ENCODE data around the gene KRT24. TPM values are rescaled to one million over a fixed set of nuclear protein-coding genes. Genes with fewer than 3 reads are reported as not detected.
A peak's percentile ranks its signal among the peaks of the same experiment; 100 is the strongest.

Gene KRT24
- total RNA-seq, 1 donor from 2014 or later: not detected

- Mint-ChIP-seq H3K9me3 (no peaks in the 10 kb centered on the region), H3K36me3 (ENCODE audit: low read depth) (no peaks in the 10 kb centered on the region), H3K4me3 (no peak overlapping the region), H3K27me3 (peaks cover 9% of the 10 kb centered on the region), H3K4me1 (no peaks in the 10 kb centered on the region), H3K27ac (no peak overlapping the region)
- intact Hi-C loops (cut with micrococcal nuclease): no loop called here
- DNase-seq: no peak
These were observed 10.9 kb upstream of the KRT24 start for GRCh38 chr17:40714473-40714872.

- Mint-ChIP-seq H3K4me3 (no peak overlapping the region), H3K27ac (no peak overlapping the region), H3K36me3 (ENCODE audit: low read depth) (no peaks in the 10 kb centered on the region), H3K4me1 (no peaks in the 10 kb centered on the region), H3K27me3 (peaks cover 25% of the 10 kb centered on the region), H3K9me3 (no peaks in the 10 kb centered on the region)
- intact Hi-C loops (cut with micrococcal nuclease): no loop called here
- DNase-seq: no peak
These were observed 4.2 kb upstream of the KRT24 start for GRCh38 chr17:40707745-40708144.

- Mint-ChIP-seq H3K4me3 (no peak overlapping the region), H3K27ac (no peak overlapping the region), H3K4me1 (no peaks in the 10 kb centered on the region), H3K27me3 (peaks cover 28% of the 10 kb centered on the region), H3K9me3 (no peaks in the 10 kb centered on the region), H3K36me3 (ENCODE audit: low read depth) (no peaks in the 10 kb centered on the region)
- intact Hi-C loops (cut with micrococcal nuclease): no loop called here
- DNase-seq: no peak
These were observed 2.0 kb upstream of the KRT24 start for GRCh38 chr17:40705584-40705983.

GRCh38 chr17:40702271-40702670, 1.3 kb downstream of the KRT24 start:
- intact Hi-C loops (cut with micrococcal nuclease): no loop called here
- DNase-seq: no peak
- Mint-ChIP-seq H3K27me3 (peaks cover 37% of the 10 kb centered on the region), H3K4me1 (no peaks in the 10 kb centered on the region), H3K9me3 (no peaks in the 10 kb centered on the region), H3K27ac (no peak overlapping the region), H3K4me3 (no peak overlapping the region), H3K36me3 (ENCODE audit: low read depth) (no peaks in the 10 kb centered on the region)

GRCh38 chr17:40699853-40700252, 3.7 kb downstream of the KRT24 start:
- H3K9me3 Mint-ChIP-seq: no peaks in the 10 kb centered on the region
- H3K4me1 Mint-ChIP-seq: no peaks in the 10 kb centered on the region
- H3K27me3 Mint-ChIP-seq: peaks cover 43% of the 10 kb centered on the region
- DNase-seq: peak; percentile 34
- no peak overlapping the region for H3K4me3 Mint-ChIP-seq
- intact Hi-C loops (cut with micrococcal nuclease): no loop called here
- H3K27ac Mint-ChIP-seq: no peak overlapping the region
- no peaks in the 10 kb centered on the region for H3K36me3 Mint-ChIP-seq (ENCODE audit: low read depth)

GRCh38 chr17:40699371-40699770, 4.2 kb downstream of the KRT24 start:
- Mint-ChIP-seq H3K27me3 (peaks cover 44% of the 10 kb centered on the region), H3K36me3 (ENCODE audit: low read depth) (no peaks in the 10 kb centered on the region), H3K4me1 (no peaks in the 10 kb centered on the region), H3K27ac (no peak overlapping the region), H3K4me3 (no peak overlapping the region), H3K9me3 (no peaks in the 10 kb centered on the region)
- intact Hi-C loops (cut with micrococcal nuclease): no loop called here
- DNase-seq: peak; percentile 48

GRCh38 chr17:40697297-40697696, 6.3 kb downstream of the KRT24 start:
- no peak overlapping the region for H3K4me3 Mint-ChIP-seq
- H3K36me3 Mint-ChIP-seq (ENCODE audit: low read depth): no peaks in the 10 kb centered on the region
- no peaks in the 10 kb centered on the region for H3K4me1 Mint-ChIP-seq
- DNase-seq: no peak
- H3K27ac Mint-ChIP-seq: no peak overlapping the region
- peaks cover 42% of the 10 kb centered on the region for H3K27me3 Mint-ChIP-seq
- H3K9me3 Mint-ChIP-seq: no peaks in the 10 kb centered on the region
- intact Hi-C loops (cut with micrococcal nuclease): no loop called here

- intact Hi-C loops (cut with micrococcal nuclease): no loop called here
- H3K9me3 Mint-ChIP-seq: no peaks in the 10 kb centered on the region
- H3K27ac Mint-ChIP-seq: no peak overlapping the region
- DNase-seq: peak; percentile 34
- no peaks in the 10 kb centered on the region for H3K4me1 Mint-ChIP-seq
- H3K36me3 Mint-ChIP-seq (ENCODE audit: low read depth): no peaks in the 10 kb centered on the region
- H3K4me3 Mint-ChIP-seq: no peak overlapping the region
- peaks cover 46% of the 10 kb centered on the region for H3K27me3 Mint-ChIP-seq
These were observed 6.9 kb downstream of the KRT24 start for GRCh38 chr17:40696651-40697072.

- Mint-ChIP-seq H3K27ac (no peak overlapping the region), H3K4me1 (no peaks in the 10 kb centered on the region), H3K4me3 (no peak overlapping the region), H3K27me3 (peaks cover 46% of the 10 kb centered on the region), H3K9me3 (no peaks in the 10 kb centered on the region), H3K36me3 (ENCODE audit: low read depth) (no peaks in the 10 kb centered on the region)
- peak; percentile 34 for DNase-seq
- intact Hi-C loops (cut with micrococcal nuclease): no loop called here
These were observed 7.6 kb downstream of the KRT24 start for GRCh38 chr17:40695874-40696472.

- intact Hi-C loops (cut with micrococcal nuclease): no loop called here
- no peak for DNase-seq
- no peaks in the 10 kb centered on the region for H3K4me1 Mint-ChIP-seq
- peaks cover 47% of the 10 kb centered on the region for H3K27me3 Mint-ChIP-seq
- H3K4me3 Mint-ChIP-seq: no peak overlapping the region
- H3K27ac Mint-ChIP-seq: no peak overlapping the region
- H3K9me3 Mint-ChIP-seq: no peaks in the 10 kb centered on the region
- no peaks in the 10 kb centered on the region for H3K36me3 Mint-ChIP-seq (ENCODE audit: low read depth)
These were observed 9.0 kb downstream of the KRT24 start for GRCh38 chr17:40694584-40694983.

GRCh38 chr17:40687106-40687505, 16.4 kb downstream of the KRT24 start:
- H3K36me3 Mint-ChIP-seq (ENCODE audit: low read depth): no peaks in the 10 kb centered on the region
- H3K4me3 Mint-ChIP-seq: no peak overlapping the region
- H3K27me3 Mint-ChIP-seq: peaks cover 21% of the 10 kb centered on the region
- H3K4me1 Mint-ChIP-seq: no peaks in the 10 kb centered on the region
- H3K9me3 Mint-ChIP-seq: no peaks in the 10 kb centered on the region
- H3K27ac Mint-ChIP-seq: no peak overlapping the region
- DNase-seq: no peak
- intact Hi-C loops (cut with micrococcal nuclease): no loop called here

- intact Hi-C loops (cut with micrococcal nuclease): no loop called here
- H3K27ac Mint-ChIP-seq: no peak overlapping the region
- no peaks in the 10 kb centered on the region for H3K4me1 Mint-ChIP-seq
- H3K36me3 Mint-ChIP-seq (ENCODE audit: low read depth): no peaks in the 10 kb centered on the region
- no peaks in the 10 kb centered on the region for H3K9me3 Mint-ChIP-seq
- no peak for DNase-seq
- H3K27me3 Mint-ChIP-seq: peaks cover 23% of the 10 kb centered on the region
- no peak overlapping the region for H3K4me3 Mint-ChIP-seq
These were observed 17.4 kb downstream of the KRT24 start for GRCh38 chr17:40686192-40686591.

- no peak for DNase-seq
- Mint-ChIP-seq H3K27ac (no peak overlapping the region), H3K4me1 (no peaks in the 10 kb centered on the region), H3K27me3 (peaks cover 41% of the 10 kb centered on the region), H3K9me3 (no peaks in the 10 kb centered on the region), H3K36me3 (ENCODE audit: low read depth) (no peaks in the 10 kb centered on the region), H3K4me3 (no peak overlapping the region)
- intact Hi-C loops (cut with micrococcal nuclease): no loop called here
These were observed 22.6 kb downstream of the KRT24 start for GRCh38 chr17:40680998-40681397.

GRCh38 chr17:40679523-40679907, 24.0 kb downstream of the KRT24 start:
- intact Hi-C loops (cut with micrococcal nuclease): no loop called here

GRCh38 chr17:40678902-40679522, 24.5 kb downstream of the KRT24 start:
- H3K4me1 Mint-ChIP-seq: no peaks in the 10 kb centered on the region
- intact Hi-C loops (cut with micrococcal nuclease): no loop called here
- H3K9me3 Mint-ChIP-seq: no peaks in the 10 kb centered on the region
- H3K4me3 Mint-ChIP-seq: no peak overlapping the region
- peaks cover 53% of the 10 kb centered on the region for H3K27me3 Mint-ChIP-seq
- DNase-seq: no peak
- H3K27ac Mint-ChIP-seq: no peak overlapping the region
- no peaks in the 10 kb centered on the region for H3K36me3 Mint-ChIP-seq (ENCODE audit: low read depth)

More at GRCh38 chr17:40679523-40679907, 24.0 kb downstream of the KRT24 start:
- H3K36me3 Mint-ChIP-seq (ENCODE audit: low read depth): no peaks in the 10 kb centered on the region
- H3K4me1 Mint-ChIP-seq: no peaks in the 10 kb centered on the region
- no peak overlapping the region for H3K27ac Mint-ChIP-seq
- H3K27me3 Mint-ChIP-seq: peaks cover 49% of the 10 kb centered on the region
- no peak overlapping the region for H3K4me3 Mint-ChIP-seq
- no peak for DNase-seq
- no peaks in the 10 kb centered on the region for H3K9me3 Mint-ChIP-seq
